Breast epithelium (tissue), 3 donors: ENCODE results near the gene CCSAP.

Source experiments
- POLR2A ChIP-seq: fragments of 450-650 bp; IDR thresholded peaks from one replicate; pipeline ENCODE4 v1.6.1; 2016; ENCODE audit warnings: antibody characterized with exemption, mild to moderate bottlenecking, moderate library complexity
- POLR2AphosphoS5 ChIP-seq, 3 donors: sonication (generic); formaldehyde crosslinking; IDR thresholded peaks; one replicate each; pipeline ENCODE4 v1.6.1; 2017; ENCODE audit warnings: antibody characterized with exemption in 3 of 3
- TF ChIP-seq, protein P1 (sequence below), 3 donors: fragments of 450-650 bp; IDR thresholded peaks; one replicate each; pipeline ENCODE4 v1.5.1; 2016 to 2017; ENCODE audit warnings: antibody characterized with exemption in 3 of 3, mild to moderate bottlenecking in 3 of 3, moderate library complexity in 3 of 3

DNA sequence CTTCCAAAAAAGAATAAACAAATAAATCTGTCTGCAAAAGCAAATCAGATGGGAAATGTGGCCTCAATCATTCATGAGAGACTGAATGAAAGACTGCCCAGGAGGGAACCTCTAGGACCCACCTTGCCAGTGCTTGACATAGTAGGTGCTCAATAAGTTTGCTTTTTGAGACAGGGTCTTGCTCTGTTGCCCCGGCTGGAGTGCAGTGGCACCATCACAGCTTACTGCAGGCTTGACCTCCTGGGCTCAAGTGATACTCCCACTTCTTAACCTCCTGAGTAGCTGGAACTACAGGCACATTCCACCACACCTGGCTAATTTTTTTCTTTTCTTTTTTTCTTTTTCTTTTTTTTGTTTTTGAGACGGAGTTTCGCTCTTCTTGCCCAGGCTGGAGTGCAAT lies 40.3 kb upstream of the CCSAP start:
- TF ChIP-seq, protein P1, sequence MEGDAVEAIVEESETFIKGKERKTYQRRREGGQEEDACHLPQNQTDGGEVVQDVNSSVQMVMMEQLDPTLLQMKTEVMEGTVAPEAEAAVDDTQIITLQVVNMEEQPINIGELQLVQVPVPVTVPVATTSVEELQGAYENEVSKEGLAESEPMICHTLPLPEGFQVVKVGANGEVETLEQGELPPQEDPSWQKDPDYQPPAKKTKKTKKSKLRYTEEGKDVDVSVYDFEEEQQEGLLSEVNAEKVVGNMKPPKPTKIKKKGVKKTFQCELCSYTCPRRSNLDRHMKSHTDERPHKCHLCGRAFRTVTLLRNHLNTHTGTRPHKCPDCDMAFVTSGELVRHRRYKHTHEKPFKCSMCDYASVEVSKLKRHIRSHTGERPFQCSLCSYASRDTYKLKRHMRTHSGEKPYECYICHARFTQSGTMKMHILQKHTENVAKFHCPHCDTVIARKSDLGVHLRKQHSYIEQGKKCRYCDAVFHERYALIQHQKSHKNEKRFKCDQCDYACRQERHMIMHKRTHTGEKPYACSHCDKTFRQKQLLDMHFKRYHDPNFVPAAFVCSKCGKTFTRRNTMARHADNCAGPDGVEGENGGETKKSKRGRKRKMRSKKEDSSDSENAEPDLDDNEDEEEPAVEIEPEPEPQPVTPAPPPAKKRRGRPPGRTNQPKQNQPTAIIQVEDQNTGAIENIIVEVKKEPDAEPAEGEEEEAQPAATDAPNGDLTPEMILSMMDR (IDR thresholded peaks at IDR 0.05): no peak
- TF ChIP-seq POLR2A: no peak
- no peak for TF ChIP-seq POLR2AphosphoS5 (IDR thresholded peaks at IDR 0.05)
